ENCODE data around the gene CD300A.

The CD300A gene

GRCh38 chr17:74455025-74455545 lies 11.3 kb upstream of the CD300A start:
- TF ChIP-seq, protein P1, sequence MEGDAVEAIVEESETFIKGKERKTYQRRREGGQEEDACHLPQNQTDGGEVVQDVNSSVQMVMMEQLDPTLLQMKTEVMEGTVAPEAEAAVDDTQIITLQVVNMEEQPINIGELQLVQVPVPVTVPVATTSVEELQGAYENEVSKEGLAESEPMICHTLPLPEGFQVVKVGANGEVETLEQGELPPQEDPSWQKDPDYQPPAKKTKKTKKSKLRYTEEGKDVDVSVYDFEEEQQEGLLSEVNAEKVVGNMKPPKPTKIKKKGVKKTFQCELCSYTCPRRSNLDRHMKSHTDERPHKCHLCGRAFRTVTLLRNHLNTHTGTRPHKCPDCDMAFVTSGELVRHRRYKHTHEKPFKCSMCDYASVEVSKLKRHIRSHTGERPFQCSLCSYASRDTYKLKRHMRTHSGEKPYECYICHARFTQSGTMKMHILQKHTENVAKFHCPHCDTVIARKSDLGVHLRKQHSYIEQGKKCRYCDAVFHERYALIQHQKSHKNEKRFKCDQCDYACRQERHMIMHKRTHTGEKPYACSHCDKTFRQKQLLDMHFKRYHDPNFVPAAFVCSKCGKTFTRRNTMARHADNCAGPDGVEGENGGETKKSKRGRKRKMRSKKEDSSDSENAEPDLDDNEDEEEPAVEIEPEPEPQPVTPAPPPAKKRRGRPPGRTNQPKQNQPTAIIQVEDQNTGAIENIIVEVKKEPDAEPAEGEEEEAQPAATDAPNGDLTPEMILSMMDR (IDR thresholded peaks at IDR 0.05; ENCODE audit: borderline replicate concordance, insufficient read depth, low read depth, low read length) = no peak
- no peak overlapping the region for H3K4me3 ChIP-seq (ENCODE audit: low read depth, low read length)

GRCh38 chr17:74455821-74456220 lies 10.6 kb upstream of the CD300A start:
- H3K4me3 ChIP-seq (ENCODE audit: low read depth, low read length) = no peak overlapping the region
- TF ChIP-seq, protein P1 (IDR thresholded peaks at IDR 0.05; ENCODE audit: borderline replicate concordance, insufficient read depth, low read depth, low read length) = no peak

GRCh38 chr17:74457146-74457819 lies 9.2 kb upstream of the CD300A start:
- TF ChIP-seq, protein P1 (IDR thresholded peaks at IDR 0.05; ENCODE audit: borderline replicate concordance, insufficient read depth, low read depth, low read length) = peak; percentile 90
- no peak overlapping the region for H3K4me3 ChIP-seq (ENCODE audit: low read depth, low read length)

DNA sequence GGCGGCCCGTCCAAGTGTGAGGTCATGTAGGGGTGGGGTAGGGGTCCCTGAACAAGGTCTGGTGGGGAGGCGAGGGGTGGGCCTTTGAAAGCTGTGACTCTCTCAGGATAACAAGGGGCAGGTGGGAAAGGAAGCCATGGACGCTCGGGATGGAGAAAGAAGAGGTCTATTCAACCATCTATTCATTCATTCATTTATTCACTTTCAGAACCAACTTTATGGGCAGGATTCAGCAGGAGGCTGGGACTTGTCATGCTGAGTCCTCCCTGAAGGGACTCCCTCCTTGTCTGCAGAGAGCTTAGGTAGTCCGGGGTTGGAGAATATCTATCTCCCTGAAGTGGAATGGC lies 8.6 kb upstream of the CD300A start:
- no peak overlapping the region for H3K4me3 ChIP-seq (ENCODE audit: low read depth, low read length)
- TF ChIP-seq, protein P1 (IDR thresholded peaks at IDR 0.05; ENCODE audit: borderline replicate concordance, insufficient read depth, low read depth, low read length) = no peak

- H3K4me3 ChIP-seq (ENCODE audit: low read depth, low read length) = no peak overlapping the region
- TF ChIP-seq, protein P1 (IDR thresholded peaks at IDR 0.05; ENCODE audit: borderline replicate concordance, insufficient read depth, low read depth, low read length) = no peak
Observed at GRCh38 chr17:74458835-74459234, 7.6 kb upstream of the CD300A start.

GRCh38 chr17:74459622-74460021 lies 6.8 kb upstream of the CD300A start:
- TF ChIP-seq, protein P1 (IDR thresholded peaks at IDR 0.05; ENCODE audit: borderline replicate concordance, insufficient read depth, low read depth, low read length) = no peak
- H3K4me3 ChIP-seq (ENCODE audit: low read depth, low read length) = no peak overlapping the region

GRCh38 chr17:74460241-74460640 lies 6.2 kb upstream of the CD300A start:
- TF ChIP-seq, protein P1 (IDR thresholded peaks at IDR 0.05; ENCODE audit: borderline replicate concordance, insufficient read depth, low read depth, low read length) = 0 out of 2 replicates have a peak, but pooled peaks have one; percentile 2
- no peak overlapping the region for H3K4me3 ChIP-seq (ENCODE audit: low read depth, low read length)
